Midbrain (tissue), 1 donor: ENCODE data around the gene GULP1.
"Not testable (repeated sequence)": the region's sequence is repeated elsewhere in the genome, so short reads cannot be mapped to it uniquely, and the experiment has no call there.

Experiments
- DNase-seq: peaks from one replicate; lab custom pipeline; 2025; lab: John Stamatoyannopoulos, UW

GULP1 gene

DNA sequence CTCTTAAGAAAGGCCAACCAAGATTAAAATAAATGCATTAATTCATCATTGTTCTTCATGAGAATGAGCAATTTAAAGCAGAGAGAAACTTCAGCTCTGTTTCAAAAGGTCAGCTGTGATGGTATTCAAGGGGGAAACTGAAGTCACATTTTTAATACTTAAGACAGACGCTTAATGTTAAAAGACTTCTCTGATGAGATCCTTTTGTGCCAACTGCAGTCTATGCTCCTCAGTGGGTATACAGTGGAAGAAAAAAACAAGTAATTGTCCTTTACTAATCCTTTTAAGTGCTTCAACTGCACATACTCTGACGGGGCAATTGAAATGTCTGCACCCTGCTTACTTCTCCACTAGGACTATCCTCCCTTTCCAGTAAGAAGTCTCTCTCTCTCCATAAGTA is 309.7 kb downstream of the GULP1 start:
- DNase-seq: no peak

DNA sequence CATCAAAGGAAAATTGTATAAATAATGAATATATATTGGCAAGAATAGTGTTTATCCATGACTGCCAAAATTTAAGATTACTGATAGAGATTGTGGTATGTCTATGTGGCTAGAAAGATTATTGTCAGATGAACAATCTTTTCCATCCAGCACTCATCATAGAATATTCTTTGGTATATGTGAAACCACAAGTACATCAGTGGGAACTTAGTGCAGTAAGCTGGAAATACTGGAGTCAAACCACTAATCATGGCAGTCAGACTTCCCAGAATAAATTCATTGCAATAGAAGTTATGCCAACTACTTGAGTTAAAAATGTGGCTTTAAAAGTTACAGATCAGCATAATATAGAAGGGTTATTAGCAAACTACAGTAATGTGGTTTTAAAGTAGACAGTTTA is 310.3 kb downstream of the GULP1 start:
- DNase-seq: no peak

DNA sequence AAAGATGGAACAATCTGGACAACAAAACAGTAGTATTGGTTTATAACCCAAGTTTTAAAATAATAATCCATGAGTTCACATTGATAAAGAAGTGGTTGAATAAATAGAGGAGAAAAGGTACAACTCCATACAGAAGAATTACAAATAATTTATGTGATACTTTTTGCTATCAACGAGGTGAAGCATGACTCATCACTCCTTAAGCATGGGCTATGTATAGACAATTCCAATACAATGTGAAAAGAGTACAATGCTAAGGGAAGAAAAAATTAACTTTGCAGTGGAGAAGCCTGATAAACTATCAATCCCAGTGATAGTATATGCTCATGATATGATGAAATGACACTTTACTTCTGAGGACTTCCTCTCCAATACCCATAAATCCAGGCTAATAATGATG is 312.9 kb downstream of the GULP1 start:
- no peak for DNase-seq

- DNase-seq: not testable (repeated sequence)
These were observed 314.2 kb downstream of the GULP1 start for GRCh38 chr2:188605609-188606584.

DNA sequence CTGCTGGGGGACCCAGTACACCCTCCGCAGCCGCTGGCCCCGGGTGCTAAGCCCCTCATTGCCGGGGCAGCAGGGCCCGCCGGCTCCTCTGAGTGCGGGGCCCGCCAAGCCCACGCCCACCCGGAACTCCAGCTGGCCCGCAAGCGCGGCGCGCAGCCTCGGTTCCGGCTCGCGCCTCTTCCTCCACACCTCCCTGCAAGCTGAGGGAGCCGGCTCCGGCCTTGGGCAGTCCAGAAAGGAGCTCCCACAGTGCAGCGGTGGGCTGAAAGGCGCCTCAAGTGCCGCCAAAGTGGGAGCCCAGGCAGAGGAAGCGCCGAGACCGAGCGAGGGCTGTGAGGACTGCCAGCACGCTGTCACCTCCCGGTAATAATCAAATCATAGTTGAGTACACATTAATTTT is 314.9 kb downstream of the GULP1 start:
- not testable (repeated sequence) for DNase-seq

- no peak for DNase-seq
These were observed 315.8 kb downstream of the GULP1 start for GRCh38 chr2:188607501-188607900.

DNA sequence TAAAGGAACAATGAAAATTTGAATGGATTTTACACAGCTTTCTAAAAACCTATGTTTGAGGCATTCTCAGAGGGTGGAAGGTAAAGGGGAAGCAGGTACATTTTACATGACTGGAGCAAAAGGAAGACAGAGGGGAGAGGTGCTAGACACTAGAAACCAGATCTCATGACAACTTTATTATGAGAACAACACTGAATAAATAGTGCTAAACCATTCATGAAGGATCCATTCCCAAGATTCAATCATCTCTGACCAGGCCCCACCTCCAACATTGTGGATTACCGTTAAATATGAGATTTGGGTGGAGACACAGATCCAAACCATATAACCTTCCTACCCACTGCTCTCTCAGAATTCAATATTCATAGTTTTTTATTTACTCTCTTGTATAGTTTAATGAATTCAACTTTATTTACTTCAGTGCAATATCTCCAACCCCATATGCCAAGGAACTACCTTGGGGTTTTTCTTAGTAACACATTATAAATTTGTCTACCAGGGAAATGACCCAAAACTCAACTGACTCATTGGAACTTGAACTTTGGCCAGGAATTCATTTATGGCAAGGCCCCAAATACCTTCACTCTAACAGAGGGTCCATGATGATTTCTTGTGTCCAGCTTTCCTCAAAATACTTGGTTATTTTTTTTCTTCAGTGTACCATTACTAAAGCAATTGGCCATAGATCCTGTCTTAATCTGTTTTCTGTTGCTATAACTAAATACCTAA is 317.8 kb downstream of the GULP1 start:
- DNase-seq: no peak

- DNase-seq: no peak
These were observed 318.4 kb downstream of the GULP1 start for GRCh38 chr2:188610050-188610444.

- DNase-seq: no peak
These were observed 319.2 kb downstream of the GULP1 start for GRCh38 chr2:188610827-188611226.

DNA sequence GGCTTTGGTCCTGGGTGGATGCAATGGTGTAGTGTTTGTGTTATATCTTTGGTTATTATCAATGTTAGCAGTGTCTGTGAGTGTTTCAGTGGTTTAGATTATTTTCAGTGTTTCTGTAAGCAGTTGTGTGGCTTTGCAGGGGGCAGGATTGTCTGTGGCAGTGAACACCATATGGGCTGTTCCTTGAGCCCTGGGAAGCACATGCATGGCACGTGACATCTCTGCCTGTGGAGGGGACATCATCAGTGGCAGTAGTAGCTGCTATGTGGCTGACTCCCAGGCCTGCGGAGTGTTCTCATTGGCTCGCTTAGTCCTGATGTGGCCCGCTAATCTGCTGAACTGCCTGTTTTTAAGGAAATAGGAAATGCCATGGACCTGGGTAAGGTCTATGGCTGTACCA is 327.5 kb downstream of the GULP1 start:
- no peak for DNase-seq

- DNase-seq: no peak
These were observed 329.2 kb downstream of the GULP1 start for GRCh38 chr2:188620916-188621315.

GRCh38 chr2:188622601-188623260 is 331.1 kb downstream of the GULP1 start:
- DNase-seq: no peak

DNA sequence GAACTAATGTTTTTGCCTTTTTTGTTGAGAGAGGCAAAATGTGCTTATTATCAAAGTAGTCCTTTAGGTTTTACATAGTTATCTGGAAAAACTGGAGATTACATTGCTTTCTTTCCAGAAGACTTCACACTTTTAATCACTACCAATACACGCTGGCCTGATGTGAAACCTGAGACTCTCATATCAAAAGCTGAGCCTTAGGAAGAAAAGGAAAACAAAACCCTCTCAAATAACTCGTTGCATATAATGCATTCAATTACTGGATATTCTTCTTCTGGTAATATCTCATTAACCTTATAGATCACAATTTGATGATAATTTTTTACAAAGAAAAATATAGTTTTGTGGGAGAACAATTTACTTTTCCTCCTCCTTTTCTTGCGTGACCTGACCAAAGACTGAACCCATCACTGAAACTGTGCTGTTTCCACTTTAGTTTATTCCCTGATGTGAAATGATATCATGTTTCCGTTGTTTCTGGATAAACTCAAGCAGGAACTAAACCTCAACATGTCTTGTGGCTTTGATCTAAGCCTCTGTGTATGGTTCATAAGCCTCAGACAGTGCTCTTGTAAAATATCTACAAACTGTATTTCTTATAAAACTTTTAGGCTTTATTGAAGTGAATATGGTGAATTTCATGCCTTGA is 332.4 kb downstream of the GULP1 start:
- DNase-seq: no peak

DNA sequence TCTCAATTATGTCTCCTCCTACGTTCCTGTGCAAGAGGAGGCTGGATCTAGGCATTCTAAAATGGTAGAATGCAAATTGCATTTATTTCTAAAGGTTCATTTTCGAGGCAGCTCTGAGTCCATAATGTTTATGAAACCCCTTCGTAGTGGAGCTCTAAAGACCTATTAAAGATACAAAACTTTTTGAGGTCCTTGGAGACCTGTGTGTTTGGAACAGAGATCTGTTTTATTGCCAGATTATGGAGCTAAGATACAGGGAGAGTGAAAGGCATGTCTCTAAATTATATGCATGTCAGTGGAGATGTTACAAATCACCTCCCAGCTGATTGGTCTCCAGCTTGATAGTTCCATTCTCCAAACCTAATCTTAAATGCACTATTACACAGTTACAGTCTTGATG is 335.8 kb downstream of the GULP1 start:
- no peak for DNase-seq

DNA sequence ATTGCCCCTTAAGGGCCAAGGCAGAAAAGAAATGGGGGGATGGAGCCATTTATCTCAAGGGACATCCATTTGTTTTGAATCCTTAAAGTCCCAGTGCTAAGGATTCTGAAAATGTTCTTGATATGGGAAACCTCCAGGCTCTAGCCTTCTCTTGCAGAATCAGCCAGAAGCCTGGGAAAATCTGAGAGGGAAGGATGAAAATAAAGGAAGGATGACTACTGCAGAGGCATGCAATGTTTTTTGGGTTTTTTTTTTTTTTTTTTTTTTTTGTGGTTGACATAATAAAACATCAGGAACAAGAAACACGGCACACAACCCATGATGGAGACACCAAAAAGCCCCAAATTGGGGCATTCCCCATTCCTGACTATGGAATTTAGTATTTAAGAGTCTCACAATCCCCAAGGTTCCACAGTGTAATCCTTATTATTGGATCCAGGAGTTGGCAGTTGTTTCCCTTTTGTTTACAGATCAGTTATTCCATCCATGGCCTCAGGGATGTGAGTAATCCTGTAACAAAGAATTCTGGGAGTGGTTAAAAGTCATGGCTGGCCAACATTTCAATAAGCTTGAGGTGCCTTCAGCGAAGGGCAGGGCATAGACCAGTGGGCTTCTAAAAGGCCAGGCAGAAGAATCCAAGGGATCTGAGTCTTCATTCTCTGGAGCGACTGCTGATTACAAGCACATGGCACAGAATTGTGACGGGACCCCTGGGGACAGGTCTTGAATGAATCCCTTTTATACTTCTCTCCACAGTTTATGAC is 337.5 kb downstream of the GULP1 start:
- no peak for DNase-seq

DNA sequence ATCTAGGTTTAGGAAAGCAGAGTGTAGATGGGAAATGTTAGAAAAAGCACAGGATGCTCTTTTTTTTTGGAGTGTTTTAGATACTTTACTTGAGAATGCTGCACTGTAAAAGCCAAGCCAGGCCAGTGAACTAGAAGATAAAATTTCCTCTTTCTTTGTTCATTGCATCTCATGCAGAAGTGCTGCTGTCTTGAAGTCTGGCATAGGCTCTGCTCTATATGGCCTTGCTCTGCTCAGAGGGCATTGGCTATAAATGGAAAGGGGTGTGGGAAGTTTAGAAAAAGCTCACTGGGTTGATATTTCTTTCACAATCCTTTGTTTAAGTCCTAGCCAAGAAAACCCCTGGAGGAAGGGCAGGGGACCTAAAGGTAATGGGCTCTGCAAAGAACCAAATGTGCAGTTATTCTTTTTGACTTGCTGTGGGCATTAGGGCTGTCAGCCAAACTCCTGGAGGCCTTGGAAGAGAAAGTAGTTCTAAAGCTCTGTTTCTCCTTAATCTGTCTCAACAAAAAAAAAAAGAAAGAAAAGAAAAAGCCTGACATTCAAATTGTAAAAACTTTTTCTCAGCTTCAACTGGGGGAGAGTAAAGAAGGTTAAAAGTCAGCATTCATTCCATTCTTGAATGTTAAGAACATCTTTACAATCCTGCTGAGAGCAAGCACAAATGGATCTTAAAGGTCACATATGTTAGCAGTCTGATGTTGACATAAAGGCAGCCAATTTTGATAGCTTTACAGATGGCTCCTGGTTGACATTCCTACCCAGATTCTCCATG is 338.3 kb downstream of the GULP1 start:
- DNase-seq: no peak

- no peak for DNase-seq
These were observed 339.5 kb downstream of the GULP1 start for GRCh38 chr2:188631037-188631809.

- DNase-seq: no peak
These were observed 343.0 kb downstream of the GULP1 start for GRCh38 chr2:188634656-188635055.
